Stimulated activated CD4-positive, alpha-beta T cell treated with anti-CD3 and anti-CD28 coated beads, Interleukin-1b, Interleukin-23, amount 100 ng/mL, for 4 hours (primary cell): ENCODE measurements around the gene TBC1D3B.
"Not testable (repeated sequence)": the region's sequence is repeated elsewhere in the genome, so short reads cannot be mapped to it uniquely, and the experiment has no call there.

Source experiments
- DNase-seq, 2 donors: peaks; one replicate each; pipeline ENCODE4 v3.0.0-alpha.2; 2020; ENCODE audit warnings: low read depth in 2 of 2

The TBC1D3B gene

GRCh38 chr17:36201102-36201501, 24.7 kb upstream of the TBC1D3B start:
- not testable (repeated sequence) for DNase-seq

GRCh38 chr17:36198831-36199465, 22.5 kb upstream of the TBC1D3B start:
- DNase-seq: no peak

GRCh38 chr17:36197387-36197703, 20.9 kb upstream of the TBC1D3B start:
- no peak for DNase-seq

DNA sequence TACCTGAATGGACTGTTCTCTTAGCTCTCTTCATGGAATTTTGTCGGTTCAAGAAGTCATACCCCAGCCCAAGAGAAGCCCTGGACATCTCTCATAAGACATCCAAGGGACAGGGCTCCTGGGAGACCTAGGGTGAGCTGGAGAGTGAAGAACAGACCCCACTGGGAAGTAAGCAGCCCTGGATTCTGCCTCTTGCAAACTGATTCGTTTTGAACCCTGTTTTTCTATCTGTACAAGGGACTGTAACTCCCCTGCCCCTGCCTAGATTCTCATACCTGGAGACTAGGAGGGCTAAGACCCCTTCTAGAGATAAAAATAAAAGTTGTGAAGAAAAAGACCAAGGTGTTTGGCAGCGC, 19.7 kb upstream of the TBC1D3B start:
- DNase-seq: no peak

DNA sequence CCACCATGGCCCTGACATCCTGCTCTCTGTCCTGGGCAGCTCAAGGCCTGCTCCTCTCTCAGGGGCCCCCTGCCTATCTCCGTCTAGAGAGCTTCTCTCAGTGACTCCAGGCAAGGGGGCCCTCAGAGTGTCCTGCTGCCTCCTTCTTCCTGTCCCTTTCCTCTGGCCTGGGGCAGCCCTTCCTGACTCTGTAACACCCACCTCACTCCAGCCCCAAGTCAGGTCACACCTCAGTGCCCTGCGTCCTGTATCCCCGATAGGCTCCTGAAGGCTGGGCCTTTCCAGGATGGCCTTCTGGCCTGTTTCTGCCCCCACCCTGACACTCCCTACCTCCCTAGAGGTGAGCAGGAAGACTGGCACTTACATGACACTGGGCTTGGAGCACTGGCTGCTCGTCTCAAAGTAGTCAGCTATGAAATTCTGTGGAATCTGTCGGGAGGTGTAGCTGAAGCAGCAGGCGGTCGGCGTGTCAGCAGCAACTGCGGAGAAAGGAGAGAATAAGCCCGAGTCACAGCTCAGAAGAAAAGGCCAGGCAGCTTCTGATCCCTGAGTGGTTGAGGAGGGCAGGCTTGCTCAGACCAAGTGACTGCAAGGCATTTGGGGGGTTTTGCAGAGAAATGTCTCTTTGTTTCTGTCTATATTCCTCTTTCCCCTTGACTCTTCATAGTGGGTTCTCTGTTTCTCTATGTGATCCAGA, 19.1 kb upstream of the TBC1D3B start:
- DNase-seq: no peak

- DNase-seq: not testable (repeated sequence)
These were observed 18.5 kb upstream of the TBC1D3B start for GRCh38 chr17:36194832-36195433.

DNA sequence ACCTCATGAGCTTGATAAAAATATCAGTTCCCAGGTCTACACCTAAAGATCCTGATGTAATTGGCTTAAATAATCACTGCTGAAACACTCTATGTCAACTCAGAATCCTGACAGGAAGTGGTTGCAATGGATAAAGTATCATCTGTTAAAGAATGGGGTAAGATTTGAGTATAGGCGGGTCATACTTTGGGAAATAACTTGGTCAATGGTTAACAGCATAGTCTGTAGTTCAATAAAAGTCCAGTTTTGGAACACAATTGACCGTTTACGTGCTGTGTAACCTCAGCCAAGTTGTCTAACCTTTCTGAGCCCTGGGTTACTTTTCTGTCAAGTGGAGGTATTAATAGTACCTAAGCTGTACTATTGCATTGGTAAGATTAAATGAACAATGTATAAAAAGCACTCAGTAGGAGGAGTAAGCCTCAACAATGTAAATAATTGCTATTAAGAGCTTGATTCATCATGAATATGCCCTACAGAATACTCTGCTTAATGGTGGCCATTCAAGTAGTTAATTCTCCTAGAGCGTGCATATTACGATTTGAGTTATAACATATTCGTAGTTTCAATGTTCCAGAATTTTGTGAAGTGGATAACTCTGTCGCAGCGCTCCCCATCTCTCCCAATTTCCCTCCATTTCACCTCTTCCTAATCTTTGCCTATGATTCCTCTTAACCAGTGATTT, 17.9 kb upstream of the TBC1D3B start:
- DNase-seq: not testable (repeated sequence)

GRCh38 chr17:36193216-36193775, 16.9 kb upstream of the TBC1D3B start:
- DNase-seq: no peak

DNA sequence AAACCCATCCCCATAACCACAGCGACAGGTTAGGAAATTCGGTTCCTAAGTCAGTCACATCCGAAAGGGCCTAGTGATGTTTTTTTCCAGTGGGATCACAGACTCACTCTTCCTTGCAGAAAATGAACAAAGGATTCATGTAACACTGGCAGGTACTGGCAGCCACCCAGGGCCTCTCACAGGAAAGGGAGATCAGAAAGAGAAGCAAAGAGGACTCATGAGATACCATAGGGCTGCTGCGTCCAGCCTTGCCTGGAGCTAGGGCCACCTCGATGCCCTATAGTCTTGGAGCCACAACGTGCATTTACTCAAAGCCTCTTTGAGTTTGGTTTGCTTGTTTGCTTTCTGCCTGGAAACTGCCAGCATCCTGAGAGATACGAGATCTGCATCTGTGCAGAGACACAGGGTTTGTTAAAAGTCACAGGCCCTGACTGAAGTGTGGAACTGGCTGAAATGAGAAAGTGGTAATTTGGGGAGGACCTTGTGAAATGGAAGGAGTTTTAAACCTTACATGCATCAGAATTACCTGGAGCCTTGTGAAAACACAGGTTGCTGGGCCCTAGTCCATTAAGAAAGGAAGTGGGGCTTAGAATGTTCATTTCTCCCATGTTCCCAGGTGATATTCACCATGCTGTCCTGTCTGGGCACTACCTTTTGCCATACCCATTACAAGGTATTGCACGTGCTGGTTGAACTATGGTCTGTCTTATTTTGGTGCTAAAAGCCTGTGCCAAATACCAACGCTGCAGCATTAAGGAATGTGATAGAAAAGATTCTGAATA, 14.3 kb upstream of the TBC1D3B start:
- DNase-seq: not testable (repeated sequence)

DNA sequence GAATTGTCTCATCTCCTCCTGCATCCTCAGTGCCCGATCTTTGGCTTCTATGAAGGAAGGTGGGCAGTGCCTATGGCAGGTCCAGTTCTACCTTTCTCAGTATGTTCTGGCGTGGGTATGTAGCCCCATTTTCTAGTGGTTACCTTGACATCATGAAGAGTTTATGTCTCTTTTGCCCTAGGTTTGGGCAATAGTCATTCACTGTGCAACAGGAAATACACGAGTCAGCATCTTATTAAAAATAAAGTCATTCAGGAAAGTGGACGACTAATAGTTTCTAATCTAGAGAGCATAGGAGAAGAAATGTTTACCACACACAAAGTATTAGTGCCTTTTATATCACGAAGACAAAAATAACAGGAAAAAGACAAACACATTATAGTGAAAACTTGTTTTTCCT, 13.6 kb upstream of the TBC1D3B start:
- DNase-seq: not testable (repeated sequence)

- no peak for DNase-seq
These were observed 12.5 kb upstream of the TBC1D3B start for GRCh38 chr17:36188891-36189306.

DNA sequence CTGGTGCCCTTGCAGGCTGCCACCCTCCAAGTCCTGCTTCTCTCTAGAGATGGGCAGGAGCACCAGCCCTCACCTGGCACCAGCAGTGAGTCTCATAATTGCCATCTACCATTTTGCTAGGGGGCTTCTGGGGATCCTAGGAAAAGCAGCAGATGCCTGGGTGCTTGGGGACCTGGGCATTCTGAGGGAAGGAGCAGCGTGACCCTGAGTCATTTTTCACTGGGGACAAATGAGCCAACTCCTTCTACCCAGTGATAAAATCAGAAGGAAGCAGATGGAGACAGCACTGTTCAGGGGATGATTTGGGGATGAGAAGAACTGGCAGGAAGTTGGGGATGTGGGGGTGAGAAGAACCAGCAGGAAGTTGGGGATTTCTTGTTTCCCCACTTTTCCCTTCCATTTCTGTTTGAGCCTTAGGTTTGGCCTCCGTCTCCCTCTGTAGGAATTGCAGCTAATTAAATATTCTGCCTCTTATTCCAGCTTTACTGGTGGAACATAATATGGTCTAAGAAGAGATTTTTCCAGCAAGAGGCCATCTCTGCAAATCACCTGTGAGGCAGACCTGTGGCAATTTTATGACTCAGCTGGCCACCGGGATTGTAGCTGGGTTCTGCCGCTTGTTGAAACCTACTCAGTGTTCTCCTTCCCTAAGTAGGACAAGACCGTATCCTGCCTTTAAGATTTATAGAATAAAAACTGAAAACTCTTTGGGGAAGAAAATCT, 11.7 kb upstream of the TBC1D3B start:
- DNase-seq: not testable (repeated sequence)

GRCh38 chr17:36186810-36187763, 10.7 kb upstream of the TBC1D3B start:
- not testable (repeated sequence) for DNase-seq

- no peak for DNase-seq
These were observed 9.0 kb upstream of the TBC1D3B start for GRCh38 chr17:36185416-36185815.

GRCh38 chr17:36184023-36184765, 7.8 kb upstream of the TBC1D3B start:
- no peak for DNase-seq

DNA sequence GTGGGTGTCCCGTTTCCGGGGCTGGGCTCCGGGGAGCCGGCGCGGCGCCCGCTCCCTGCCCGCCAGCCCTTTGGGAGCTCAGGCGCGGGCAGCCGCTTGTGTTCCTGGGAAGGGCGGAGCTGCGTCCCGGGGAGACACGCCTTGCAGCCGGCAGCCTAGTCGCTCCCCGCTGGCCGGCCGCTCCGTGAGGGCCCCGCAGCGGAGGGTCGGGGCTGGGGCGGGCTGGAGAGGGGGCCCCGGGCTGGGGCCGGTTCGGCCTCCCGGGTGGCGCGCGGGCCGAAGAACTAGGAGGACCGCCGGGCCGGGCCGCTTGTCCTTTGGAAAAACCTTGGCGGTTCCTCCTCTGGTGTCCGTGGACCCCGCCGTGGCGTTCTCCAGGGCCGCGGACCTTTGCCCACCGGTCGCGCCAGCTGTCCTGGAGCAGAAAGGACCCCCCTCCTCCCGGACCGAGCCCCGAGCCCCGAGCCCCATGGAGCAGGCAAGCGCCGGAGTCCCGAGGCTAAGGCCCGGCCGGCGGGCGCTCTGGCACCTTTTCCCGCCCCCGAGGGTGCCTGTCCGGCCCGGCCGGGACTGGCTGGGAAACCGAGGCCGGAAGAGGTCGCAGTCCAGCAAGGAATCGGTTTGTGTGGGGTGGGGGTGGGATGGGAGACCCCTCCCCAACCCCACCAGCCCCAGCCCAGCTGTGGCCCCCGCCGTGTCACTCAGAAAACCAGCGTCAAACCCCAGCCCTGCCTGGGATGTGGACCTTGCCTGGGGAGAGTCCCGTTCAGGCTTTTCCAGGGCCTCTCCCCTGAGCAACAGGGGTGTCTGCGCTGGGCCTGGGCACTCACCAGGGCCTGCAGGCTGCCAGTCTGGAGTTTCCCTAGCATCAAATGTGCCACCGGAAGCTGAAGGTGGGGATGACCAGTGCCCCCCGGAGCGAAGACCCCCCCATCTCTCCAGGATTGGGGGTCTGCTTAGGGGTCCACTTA, 6.8 kb upstream of the TBC1D3B start:
- no peak for DNase-seq

DNA sequence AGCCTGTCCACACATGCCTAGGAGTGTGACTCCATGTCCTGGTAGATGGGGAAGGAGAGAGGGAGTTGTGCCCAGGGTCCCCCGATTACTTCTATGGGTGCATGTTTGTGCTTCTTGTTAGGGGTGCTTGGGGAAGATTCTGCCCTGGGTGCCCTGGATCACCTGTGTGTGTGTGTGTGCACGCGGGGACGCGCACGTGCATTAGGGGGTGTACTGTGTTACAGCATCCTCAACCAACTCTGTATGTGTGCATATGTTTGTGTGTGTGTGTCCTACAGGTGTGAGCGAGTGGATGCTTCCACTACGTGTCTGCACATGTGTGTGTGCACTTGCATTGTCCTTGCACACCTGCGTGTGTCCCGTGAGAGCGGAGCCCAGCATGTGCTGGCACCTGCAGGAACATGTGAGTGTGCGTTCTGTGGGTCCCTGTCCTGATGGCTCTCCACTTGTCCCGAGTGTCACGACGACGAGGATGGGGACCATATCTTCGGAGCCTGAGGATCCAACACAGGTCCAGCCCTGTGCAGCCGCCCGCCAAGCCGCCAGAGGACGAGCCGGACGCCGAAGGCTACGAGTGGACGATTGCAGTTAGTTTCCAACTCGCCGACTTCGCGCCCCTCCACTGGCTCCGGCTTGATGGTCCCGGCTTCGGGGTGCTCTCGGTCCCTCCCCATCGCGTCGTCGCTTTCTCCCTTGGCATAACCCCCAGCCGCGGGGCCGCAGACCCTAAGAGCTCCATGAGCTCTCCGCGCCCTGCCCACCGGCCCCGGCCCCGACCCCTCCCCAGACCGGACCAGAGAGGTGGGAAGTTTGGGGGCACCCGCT, 6.0 kb upstream of the TBC1D3B start:
- no peak for DNase-seq
